ENCODE measurements around the gene LMTK2. TPM values are rescaled to one million over a fixed set of nuclear protein-coding genes. Genes with fewer than 3 reads are reported as not detected.

The LMTK2 gene
- total RNA-seq, 4 donors from 2014 or later: 22.5 to 31.7 (median 28.4) TPM

DNA sequence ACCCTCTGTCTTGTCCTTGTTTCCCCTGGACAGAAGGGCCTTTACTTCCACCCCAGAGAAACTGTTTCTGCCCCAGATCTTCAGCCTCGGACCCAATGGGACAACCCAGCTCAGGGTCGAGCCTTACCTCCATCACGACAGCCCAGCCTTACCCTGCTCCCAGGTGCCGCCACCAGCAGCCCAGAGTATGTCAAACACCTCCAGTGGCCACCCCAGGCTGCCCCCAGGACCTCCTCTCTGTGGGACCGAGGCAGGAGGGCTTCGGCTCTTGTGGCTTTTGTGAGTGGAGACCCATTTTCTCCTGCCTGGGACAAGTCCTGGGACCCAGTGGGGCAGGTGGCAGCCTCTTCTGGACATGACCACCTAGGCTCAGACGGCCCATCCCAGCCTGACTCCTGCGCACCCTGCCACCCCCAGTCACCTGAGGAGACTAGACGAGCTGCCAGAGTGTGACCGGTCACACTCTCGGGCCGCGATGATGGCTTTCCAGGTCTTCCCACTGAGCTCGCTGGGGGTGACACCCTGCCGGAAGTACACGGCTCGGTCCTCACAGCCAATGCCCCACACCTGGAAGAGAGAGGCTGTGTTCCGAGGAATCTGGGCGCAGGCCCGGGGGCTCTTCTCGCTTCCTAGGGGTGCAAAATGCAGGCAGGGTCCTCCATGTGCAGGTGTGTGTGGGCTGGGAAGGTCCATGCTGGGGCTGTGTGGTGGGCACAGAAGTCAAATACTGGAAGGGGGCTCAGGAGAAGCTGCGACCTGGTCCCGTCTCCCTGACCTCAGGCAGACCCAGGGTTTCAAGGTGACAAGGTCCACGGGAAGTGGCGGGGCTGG is 129.9 kb downstream of the LMTK2 start:
- peaks cover 24 to 95% (median 84%) of the 10 kb centered on the region in 4 donors for H3K36me3 ChIP-seq
- H3K27me3 ChIP-seq: no peaks in the 10 kb centered on the region
- H3K4me3 ChIP-seq: no peak overlapping the region
- no peak overlapping the region for H3K27ac ChIP-seq (replicated peaks in 1 of 4)
- WGBS: 97% methylated on average over 22 of the region's 25 CpGs
- no peak for DNase-seq (ENCODE audit: extremely low spot score)
- H3K9me3 ChIP-seq: no peaks in the 10 kb centered on the region
- no peak for TF ChIP-seq POLR2AphosphoS5 (IDR thresholded peaks at IDR 0.05)
- TF ChIP-seq, protein P1, sequence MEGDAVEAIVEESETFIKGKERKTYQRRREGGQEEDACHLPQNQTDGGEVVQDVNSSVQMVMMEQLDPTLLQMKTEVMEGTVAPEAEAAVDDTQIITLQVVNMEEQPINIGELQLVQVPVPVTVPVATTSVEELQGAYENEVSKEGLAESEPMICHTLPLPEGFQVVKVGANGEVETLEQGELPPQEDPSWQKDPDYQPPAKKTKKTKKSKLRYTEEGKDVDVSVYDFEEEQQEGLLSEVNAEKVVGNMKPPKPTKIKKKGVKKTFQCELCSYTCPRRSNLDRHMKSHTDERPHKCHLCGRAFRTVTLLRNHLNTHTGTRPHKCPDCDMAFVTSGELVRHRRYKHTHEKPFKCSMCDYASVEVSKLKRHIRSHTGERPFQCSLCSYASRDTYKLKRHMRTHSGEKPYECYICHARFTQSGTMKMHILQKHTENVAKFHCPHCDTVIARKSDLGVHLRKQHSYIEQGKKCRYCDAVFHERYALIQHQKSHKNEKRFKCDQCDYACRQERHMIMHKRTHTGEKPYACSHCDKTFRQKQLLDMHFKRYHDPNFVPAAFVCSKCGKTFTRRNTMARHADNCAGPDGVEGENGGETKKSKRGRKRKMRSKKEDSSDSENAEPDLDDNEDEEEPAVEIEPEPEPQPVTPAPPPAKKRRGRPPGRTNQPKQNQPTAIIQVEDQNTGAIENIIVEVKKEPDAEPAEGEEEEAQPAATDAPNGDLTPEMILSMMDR (IDR thresholded peaks at IDR 0.05): no peak
- TF ChIP-seq EP300 (IDR thresholded peaks at IDR 0.05): no peak
- TF ChIP-seq POLR2A (IDR thresholded peaks at IDR 0.05; ENCODE audit: low read depth): no peak
- H3K4me1 ChIP-seq: no peaks in the 10 kb centered on the region
- intact Hi-C loops (cut with DNase I): no loop called here

DNA sequence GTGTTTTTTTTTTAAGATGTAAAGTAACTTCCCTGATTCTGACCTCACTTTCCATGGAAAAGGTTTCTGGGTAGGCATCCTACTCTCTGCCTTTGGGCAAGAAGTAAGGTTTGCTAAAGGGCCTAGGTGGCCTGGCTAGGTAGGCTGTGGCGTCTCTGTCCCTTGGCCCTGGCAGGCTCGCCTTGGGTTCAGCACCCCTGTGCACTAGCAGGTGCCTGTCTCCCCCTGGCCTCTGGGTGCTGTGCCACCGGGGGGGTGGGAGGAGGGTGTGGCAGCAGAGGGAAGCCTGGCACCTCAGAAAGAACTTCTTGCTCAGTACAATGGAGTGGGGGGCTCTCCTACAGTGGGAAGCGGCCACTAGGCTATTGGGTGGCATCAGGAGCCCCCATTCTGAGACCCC is 131.4 kb downstream of the LMTK2 start:
- TF ChIP-seq POLR2AphosphoS5 (IDR thresholded peaks at IDR 0.05) (no peak), POLR2A (IDR thresholded peaks at IDR 0.05; ENCODE audit: low read depth) (no peak), EP300 (IDR thresholded peaks at IDR 0.05) (no peak)
- TF ChIP-seq, protein P1 (IDR thresholded peaks at IDR 0.05): no peak
- DNase-seq (ENCODE audit: extremely low spot score): no peak
- Histone ChIP-seq H3K4me3 (no peak overlapping the region), H3K36me3 (peaks cover 22 to 89% (median 78%) of the 10 kb centered on the region in 4 donors), H3K27ac (replicated peaks in 1 of 4) (no peak overlapping the region), H3K4me1 (no peaks in the 10 kb centered on the region), H3K9me3 (no peaks in the 10 kb centered on the region), H3K27me3 (no peaks in the 10 kb centered on the region)
- intact Hi-C loops (cut with DNase I): no loop called here
- 100% methylated on average over 3 of the region's 4 CpGs for WGBS

DNA sequence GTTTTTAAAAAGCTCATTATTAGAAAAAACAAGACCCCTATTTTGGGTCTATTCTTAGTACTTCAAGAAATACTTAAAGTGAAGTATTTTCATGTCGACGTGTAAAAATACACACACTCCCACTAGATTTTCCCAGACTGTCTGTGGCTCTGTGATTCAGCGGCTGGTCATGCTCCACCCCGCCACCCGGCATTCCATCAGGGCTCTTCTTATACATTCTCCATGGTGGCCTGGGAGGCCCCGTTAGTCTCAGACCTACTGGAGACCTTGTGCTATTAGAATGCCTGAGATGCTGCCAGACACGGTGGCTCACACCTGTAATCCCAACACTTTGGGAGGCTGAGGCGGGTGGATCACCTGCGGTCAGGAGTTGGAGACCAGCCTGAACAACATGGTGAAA is 132.3 kb downstream of the LMTK2 start:
- DNase-seq (ENCODE audit: extremely low spot score): no peak
- Histone ChIP-seq H3K27ac (replicated peaks in 1 of 4) (no peak overlapping the region), H3K4me3 (no peak overlapping the region), H3K36me3 (peaks cover 18 to 89% (median 77%) of the 10 kb centered on the region in 4 donors), H3K9me3 (no peaks in the 10 kb centered on the region), H3K27me3 (no peaks in the 10 kb centered on the region), H3K4me1 (no peaks in the 10 kb centered on the region)
- 94% methylated on average over 9 of the region's 9 CpGs for WGBS
- TF ChIP-seq POLR2AphosphoS5 (IDR thresholded peaks at IDR 0.05) (no peak), EP300 (IDR thresholded peaks at IDR 0.05) (no peak)
- intact Hi-C loops (cut with DNase I): no loop called here

DNA sequence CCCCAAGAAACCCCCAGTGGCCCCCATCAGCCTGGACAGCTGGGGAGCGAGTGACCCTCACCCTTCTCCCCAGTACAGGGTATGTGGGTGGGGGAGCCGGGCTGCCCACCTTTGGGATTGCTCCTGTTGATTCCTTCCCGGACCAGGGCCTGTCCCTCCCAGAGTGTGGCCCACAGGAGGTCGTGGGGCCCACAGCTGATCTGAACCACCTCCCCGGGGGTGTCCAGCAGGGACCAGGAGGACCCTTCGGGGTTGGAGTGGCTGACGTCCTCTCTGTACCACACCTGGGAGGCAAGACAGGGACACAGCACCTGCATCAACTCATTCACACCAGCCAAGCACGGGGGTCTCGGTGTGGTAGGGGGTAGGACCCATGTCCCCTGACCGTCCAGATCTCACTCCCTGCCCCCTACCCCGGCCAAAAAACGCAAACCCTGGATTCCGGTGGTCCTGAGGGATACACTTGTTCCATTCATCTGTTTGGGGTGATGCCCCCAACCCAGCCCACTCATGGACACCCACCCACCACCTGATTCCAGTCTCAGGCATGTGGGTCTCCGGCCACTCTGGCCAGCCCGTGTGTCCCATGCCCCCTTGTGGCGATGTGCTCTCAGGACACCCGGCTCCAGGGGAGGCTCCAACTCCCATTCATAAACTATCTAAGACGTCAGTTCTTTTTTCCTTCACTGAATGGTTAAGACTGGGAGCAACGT is 134.5 kb downstream of the LMTK2 start:
- 63% methylated on average over 12 of the region's 19 CpGs for WGBS
- H3K36me3 ChIP-seq: peaks cover 18 to 93% (median 77%) of the 10 kb centered on the region in 4 donors
- intact Hi-C loops (cut with DNase I): no loop called here
- peaks cover 0 to 10% (median 7%) of the 10 kb centered on the region in 4 donors for H3K4me1 ChIP-seq
- H3K27ac ChIP-seq (replicated peaks in 1 of 4): no peak overlapping the region
- TF ChIP-seq POLR2A (IDR thresholded peaks at IDR 0.05; ENCODE audit: low read depth) (no peak), POLR2AphosphoS5 (IDR thresholded peaks at IDR 0.05) (no peak)
- TF ChIP-seq, protein P1 (IDR thresholded peaks at IDR 0.05): peak; percentile 30 to 67 (median 35)
- no peak for DNase-seq (ENCODE audit: extremely low spot score)
- no peaks in the 10 kb centered on the region for H3K27me3 ChIP-seq
- H3K4me3 ChIP-seq: no peak overlapping the region
- no peaks in the 10 kb centered on the region for H3K9me3 ChIP-seq

DNA sequence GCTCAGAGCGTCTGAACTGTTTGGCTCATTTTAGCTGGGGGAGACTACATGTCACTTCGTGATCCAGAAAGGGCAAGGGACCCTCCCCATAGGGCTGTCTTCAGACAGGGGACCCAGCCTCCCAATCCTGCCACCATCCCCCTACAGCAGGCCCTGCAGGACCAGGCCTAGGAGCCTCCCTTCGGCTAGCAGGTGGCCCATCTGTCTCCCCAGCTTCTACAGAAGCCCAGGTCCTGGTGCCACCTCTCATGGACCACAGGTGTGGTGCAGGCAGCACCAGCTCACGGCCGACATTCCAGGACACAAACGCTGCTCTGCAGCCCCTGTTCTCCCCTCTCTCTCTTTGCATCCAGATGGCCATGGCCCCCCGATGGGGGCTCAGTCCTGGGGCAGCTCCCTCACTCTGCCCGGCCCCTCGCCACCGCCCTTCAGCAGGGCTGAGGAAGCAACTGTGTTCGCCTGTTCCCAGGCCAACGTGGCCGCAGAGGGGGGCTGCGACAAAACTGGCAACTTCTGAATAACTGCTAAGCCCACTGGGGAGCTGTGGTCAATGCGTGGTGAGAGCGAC is 135.1 kb downstream of the LMTK2 start:
- Histone ChIP-seq H3K9me3 (no peaks in the 10 kb centered on the region), H3K4me3 (no peak overlapping the region), H3K27me3 (no peaks in the 10 kb centered on the region), H3K4me1 (peaks cover 0 to 17% (median 7%) of the 10 kb centered on the region in 4 donors), H3K27ac (replicated peaks in 1 of 4) (no peak overlapping the region), H3K36me3 (peaks cover 15 to 87% (median 71%) of the 10 kb centered on the region in 4 donors)
- intact Hi-C loops (cut with DNase I): no loop called here
- WGBS: 83% methylated on average over 15 of the region's 16 CpGs
- TF ChIP-seq EP300 (IDR thresholded peaks at IDR 0.05) (no peak), POLR2A (IDR thresholded peaks at IDR 0.05; ENCODE audit: low read depth) (no peak), POLR2AphosphoS5 (IDR thresholded peaks at IDR 0.05) (no peak)
- TF ChIP-seq, protein P1 (IDR thresholded peaks at IDR 0.05): no peak
- DNase-seq (ENCODE audit: extremely low spot score): no peak
